GM21528 (cell line): ENCODE measurements around the gene XDH.

ENCODE experiments used
- ATAC-seq: cut with Tn5 transposase; IDR thresholded peaks from one replicate; pipeline ENCODE4 v1.9.1; 2021; ENCODE audit warnings: mild to moderate bottlenecking, moderate library complexity; ENCODE audit not compliant: unreplicated experiment, low FRiP score

Gene XDH

DNA sequence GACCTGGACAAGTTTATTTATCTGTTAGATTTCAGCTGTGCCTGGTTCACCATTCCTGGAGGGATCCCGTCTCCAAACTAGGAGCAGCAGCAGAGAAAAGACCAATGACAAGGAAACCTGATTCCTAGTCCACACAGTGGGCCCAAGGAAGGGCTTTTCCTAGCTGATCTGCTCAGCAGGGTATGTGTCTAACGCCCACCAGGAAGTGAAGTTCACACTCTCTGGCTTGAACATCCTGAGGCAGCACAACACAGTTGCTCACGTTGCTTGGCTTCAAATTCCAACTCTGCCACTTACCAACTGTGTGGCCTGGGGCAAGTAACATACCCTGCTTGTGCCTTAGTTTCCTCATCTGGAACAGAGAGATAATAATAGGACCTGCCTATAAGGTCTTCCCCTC, 42.9 kb downstream of the XDH start:
- no peak for ATAC-seq

GRCh38 chr2:31366733-31367132, 47.8 kb downstream of the XDH start:
- no peak for ATAC-seq

GRCh38 chr2:31365834-31366505, 48.6 kb downstream of the XDH start:
- ATAC-seq: no peak

GRCh38 chr2:31365348-31365747, 49.2 kb downstream of the XDH start:
- no peak for ATAC-seq

DNA sequence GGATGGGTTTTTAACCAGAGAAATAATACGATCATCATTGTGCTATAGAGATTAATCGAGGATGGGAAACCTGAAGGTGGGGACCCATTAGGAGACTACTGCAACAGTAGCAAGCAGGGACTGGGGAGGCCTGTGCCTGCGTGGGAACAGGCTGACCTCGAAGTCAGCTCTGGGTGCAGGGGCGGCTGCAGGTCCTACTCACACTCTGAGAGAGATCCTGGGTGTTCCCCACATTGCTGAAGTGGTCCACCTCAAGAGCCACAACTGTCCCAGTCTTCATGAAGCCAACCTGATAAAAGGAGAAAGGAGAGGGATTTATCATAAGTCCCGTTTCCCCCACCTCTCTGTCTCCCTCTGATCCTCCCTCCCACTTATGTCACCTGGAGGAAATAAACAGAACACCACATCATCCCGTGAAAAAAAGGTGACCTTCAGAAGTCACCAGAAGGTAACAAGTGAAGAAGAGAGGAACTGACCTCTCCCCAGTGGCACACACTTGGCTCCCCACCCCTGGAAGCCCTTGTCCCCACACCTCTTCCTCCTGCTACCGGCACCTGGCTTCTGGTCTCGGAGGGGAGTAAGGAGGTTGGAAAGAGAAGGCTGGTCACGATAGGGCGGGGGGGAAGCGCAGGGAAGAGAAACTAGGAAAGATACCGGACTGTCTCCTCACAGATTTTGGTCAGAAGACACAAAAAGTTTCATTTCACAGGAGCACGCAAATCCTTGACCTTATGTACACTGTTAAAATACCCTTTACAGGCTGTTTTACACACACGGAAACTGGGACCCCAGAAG, 50.4 kb downstream of the XDH start:
- ATAC-seq: no peak

GRCh38 chr2:31362581-31362980, 52.0 kb downstream of the XDH start:
- ATAC-seq: no peak

GRCh38 chr2:31359229-31359628, 55.3 kb downstream of the XDH start:
- no peak for ATAC-seq

GRCh38 chr2:31354837-31355236, 59.7 kb downstream of the XDH start:
- no peak for ATAC-seq

DNA sequence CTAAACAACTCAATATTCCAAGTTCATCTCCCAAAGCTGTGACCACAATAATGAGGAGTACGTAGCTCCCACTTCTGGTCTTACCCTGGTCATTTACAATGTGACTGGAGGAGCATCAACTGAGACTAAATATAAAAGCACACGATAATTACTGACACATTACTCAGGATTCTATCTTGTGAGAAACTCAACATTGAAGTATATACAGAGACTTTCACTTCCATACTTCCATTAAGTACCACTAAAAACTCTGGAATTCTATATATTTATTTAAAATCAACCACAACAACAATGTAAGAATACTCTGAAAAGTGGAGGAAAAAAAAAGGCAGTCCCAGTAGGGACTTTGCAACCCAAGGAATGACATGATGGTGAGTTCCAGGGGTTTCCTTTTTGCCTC, 61.4 kb downstream of the XDH start:
- ATAC-seq: no peak

DNA sequence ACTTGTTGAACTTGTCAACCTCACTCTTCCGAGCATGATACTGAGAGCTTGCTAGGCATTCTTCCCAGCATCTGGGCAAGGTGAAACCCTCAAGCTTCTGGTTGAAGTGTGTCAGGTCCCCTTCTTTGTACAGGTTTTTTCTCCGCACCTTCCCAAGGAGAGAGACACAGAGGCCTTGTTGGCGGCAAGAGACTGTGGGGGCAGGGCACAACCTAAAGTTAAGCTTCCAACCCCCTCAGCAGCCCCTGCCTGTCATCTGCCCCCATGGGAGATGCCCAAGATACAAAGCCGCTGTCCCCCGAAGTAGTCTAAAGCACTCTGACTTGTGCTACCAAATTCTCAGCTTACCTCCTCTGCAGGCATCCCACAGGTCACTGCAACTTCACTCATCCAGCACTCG, 64.9 kb downstream of the XDH start:
- no peak for ATAC-seq

GRCh38 chr2:31349160-31349559, 65.4 kb downstream of the XDH start:
- no peak for ATAC-seq

DNA sequence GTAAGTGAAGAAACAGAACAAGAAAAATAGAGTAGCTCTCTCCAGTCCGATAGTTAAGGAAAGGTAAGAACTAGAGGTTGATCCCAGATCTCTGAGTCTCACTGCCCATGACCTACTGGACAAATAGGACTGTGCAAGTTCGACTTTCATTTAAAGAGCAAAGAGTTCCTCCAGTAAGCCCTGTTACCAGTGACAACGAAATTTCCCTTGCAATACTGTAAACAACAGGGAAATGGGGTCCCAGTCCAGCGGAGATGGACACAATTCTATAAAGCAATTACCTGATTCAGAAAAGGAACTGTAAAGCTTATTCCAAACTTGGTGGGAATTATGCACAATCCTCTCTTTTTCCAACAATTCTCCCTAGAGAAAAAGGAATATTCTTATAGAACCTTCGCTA, 65.9 kb downstream of the XDH start:
- no peak for ATAC-seq

GRCh38 chr2:31347750-31348149, 66.8 kb downstream of the XDH start:
- no peak for ATAC-seq

GRCh38 chr2:31347319-31347718, 67.2 kb downstream of the XDH start:
- ATAC-seq: no peak

GRCh38 chr2:31344447-31344846, 70.1 kb downstream of the XDH start:
- no peak for ATAC-seq

DNA sequence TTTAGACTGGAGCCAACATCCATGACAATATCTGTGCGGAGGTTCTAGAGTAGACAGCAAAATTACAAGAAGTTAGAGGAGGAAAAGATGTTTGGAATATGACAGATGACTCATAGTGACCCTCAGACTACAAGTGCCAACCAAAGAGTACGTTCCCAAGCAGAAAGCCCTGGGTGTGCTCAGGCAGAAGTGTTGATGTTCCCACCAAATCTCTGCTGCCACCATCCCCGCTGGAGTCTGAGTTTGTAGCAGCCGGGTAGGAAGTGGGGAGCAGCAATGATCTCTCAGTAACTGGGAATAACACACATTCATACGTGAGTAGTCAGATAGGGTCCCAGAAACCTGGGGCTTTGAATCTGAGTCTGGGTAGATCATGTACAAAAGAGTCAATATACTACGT, 73.2 kb downstream of the XDH start:
- no peak for ATAC-seq

DNA sequence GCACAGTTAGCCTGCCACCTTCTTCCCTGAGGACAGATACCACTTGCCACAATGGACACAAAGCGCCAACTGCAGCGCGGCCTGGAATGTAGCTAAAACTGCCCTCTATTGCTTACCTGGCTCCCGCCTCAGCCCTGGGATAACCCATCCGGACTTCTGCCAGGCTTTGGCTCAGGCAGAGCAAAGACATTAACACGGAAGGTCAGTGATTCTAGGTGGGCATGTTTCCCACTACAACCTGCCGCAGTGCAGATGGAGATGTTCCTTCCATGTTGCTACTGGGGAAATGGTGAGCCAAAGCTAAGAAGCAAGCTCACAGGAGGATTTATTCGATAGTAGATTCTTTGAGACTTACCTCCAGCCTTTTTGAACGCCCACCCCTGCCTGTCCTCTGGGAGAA, 74.8 kb downstream of the XDH start:
- ATAC-seq: no peak

DNA sequence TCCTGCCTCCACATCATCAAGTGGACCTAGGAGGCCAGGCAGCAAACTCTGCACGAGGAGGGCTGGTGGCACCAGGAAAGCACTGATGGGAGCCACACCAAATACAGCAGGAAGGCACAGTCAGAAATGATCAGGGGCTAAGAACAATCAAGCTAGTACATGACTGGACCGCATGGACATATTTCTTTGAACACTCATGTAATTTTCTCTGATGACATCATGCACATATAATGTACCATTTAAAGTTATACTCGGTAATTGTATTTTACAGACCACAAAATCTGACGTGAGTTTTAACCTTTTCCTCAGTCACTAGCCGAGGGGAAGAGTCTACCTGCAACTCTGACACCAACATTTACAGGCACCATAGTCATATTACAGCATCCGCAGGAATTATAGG, 76.7 kb downstream of the XDH start:
- no peak for ATAC-seq

GRCh38 chr2:31337197-31337596, 77.3 kb downstream of the XDH start:
- ATAC-seq: no peak

DNA sequence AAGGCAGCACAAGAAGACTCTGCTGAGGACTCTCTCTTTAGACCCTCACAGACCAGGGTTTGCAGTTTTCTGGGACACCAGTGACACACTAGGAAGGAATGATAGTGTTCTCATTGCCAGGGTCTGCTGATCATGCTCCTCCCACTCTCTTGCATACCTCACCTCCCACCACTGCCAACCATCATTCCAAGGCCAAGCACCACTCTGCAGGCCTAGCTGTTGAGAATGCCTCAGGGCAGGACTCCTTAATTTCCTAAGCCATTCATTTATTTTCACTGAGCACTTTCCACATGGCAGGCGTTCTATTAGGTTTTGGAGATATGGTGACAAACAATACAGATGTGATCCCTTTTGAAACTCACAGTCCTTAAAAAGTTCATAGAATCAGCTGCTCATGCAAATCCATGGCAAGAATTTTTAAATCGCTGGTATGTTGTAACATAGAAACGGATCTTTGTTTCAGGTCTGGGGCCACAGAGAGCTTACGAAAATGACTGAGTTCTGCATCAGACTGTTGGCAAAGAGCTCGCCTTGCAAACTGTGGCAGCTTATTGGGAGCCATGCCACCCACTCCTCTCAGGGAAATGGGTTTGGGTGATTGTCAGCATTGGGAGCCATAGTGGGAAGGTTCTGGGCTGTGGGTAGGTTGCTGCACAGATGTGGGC, 78.5 kb downstream of the XDH start:
- ATAC-seq: no peak

DNA sequence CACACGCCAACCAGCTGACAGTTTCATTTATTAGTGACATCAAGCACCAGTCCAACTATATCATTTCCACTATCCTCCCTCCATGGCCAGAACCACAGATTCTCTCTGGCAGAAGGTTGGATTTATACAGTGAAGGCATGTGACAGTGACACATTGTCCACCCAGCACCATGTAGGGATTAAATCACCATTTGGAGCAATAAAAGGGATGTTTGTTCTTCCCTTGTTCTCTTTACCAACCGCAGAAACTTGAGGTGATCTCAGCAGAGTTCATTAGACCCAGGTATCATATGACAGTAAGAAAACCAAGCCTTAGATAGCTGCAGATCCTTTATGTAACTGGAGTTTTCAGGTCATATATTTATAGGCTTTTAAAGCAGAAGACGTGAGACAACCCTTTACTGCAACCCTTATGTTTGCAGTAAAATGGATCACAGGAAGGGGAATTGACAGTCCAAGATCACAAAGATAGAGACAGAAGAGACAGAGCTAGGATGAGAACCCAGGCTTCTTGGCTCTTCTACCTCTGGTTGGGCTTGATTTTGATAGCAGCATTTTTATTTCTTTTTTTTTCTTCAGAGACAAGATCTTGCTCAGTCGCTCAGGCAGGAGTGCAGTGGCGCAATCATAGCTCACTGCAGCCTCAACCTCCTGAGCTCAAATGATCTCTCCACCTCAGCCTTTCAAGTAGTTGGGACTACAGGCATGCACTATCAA, 80.1 kb downstream of the XDH start:
- ATAC-seq: no peak
